ENCODE data around the gene RAP2A. TPM values are rescaled to one million over a fixed set of nuclear protein-coding genes. Genes with fewer than 3 reads are reported as not detected.

RAP2A gene
- total and polyA plus RNA-seq, 10 of the 15 experiments (the other 5 are each of a cell fraction or from before 2014, with no cell fraction given): 3.5 to 35.1 (median 14.9) TPM

- TF ChIP-seq MLLT1 (IDR thresholded peaks at IDR 0.05): 0 out of 2 replicates have a peak, but pooled peaks have one; percentile 13
- no peak for TF ChIP-seq FOXM1 (IDR thresholded peaks at IDR 0.05; ENCODE audit: low read depth, low read length)
- TF ChIP-seq NR2F1 (conservative IDR thresholded peaks at IDR 0.05): no peak
- no peak for TF ChIP-seq MEF2A (IDR thresholded peaks at IDR 0.05; ENCODE audit: insufficient read depth, low read depth, low read length)
- no peak for TF ChIP-seq ATF7 (IDR thresholded peaks at IDR 0.05; ENCODE audit: low read depth)
Measured at GRCh38 chr13:97432232-97432916, 1.6 kb upstream of the RAP2A start (continued).

- H3K36me3 ChIP-seq (ENCODE audit: control insufficient read depth in 2 of 2, insufficient read depth in 2 of 2, low read length in 1 of 2): no peaks in the 10 kb centered on the region
- ChIA-PET RAD21 (ENCODE audit: unreplicated experiment) (interaction anchor here (0.8 to 10.4 kb wide), 16 partner anchors 13 to 323 kb away, joined by 3 to 179 read pairs (median 4); partner anchors contain the start of gene MBNL2), CTCF (interaction anchor here (1.0 to 2.0 kb wide), 15 partner anchors 9 to 1410 kb away, joined by 3 to 17 read pairs (median 4); partner anchors contain the start of gene MBNL2), POLR2A (interaction anchor here (0.6 to 9.1 kb wide), 9 partner anchors 10 to 1071 kb away, joined by 3 to 108 read pairs (median 5); partner anchors contain the start of gene MBNL2), SMC1A (ENCODE audit: uncharacterized antibody, unreplicated experiment) (interaction anchor here (0.8 to 12.0 kb wide), 15 partner anchors 10 to 1253 kb away, joined by 3 to 165 read pairs (median 4); partner anchors contain the start of gene MBNL2)
- FAIRE-seq (peak; percentile 98), ATAC-seq (peak; percentile 86), DNase-seq (ENCODE audit: low read depth, low spot score) (peak; percentile 100)
- peaks cover 6% of the 10 kb centered on the region for H3K4me1 ChIP-seq (ENCODE audit: control insufficient read depth, insufficient read depth, low read length)
- H3K4me3 ChIP-seq: peak overlapping the region; percentile 82
- under 1% methylated on average over 50 of the region's 50 CpGs for WGBS (ENCODE audit: insufficient coverage, insufficient replicate concordance, low lambda C conversion rate, missing lambda C conversion rate)
- H3K9ac ChIP-seq (ENCODE audit: control insufficient read depth, insufficient read depth, low read length): peak overlapping the region; percentile 98
- no peaks in the 10 kb centered on the region for H3K27me3 ChIP-seq (replicated peaks in 1 of 2; ENCODE audit: control insufficient read depth in 2 of 2, insufficient read depth in 2 of 2, low read length in 1 of 2)
- intact Hi-C loops (cut with micrococcal nuclease; ENCODE audit: unreplicated experiment) (loop anchor here (1.0 to 10.0 kb wide), 5 partner anchors 27 to 1756 kb away; partner anchors contain the start of genes DNAJC3 and MBNL2), in situ Hi-C loops (cut with MboI) (loop anchor here (25.0 kb wide), 2 partner anchors 1129 to 1746 kb away; partner anchors contain the start of gene DNAJC3)
- H3K9me3 ChIP-seq (replicated peaks; ENCODE audit: control insufficient read depth, insufficient read depth, low read length): no peaks in the 10 kb centered on the region
- peak overlapping the region; percentile 95 for H3K4me2 ChIP-seq (ENCODE audit: control insufficient read depth, insufficient read depth)
- no peaks in the 10 kb centered on the region for H4K20me1 ChIP-seq (ENCODE audit: control insufficient read depth, insufficient read depth)
- H3K27ac ChIP-seq (ENCODE audit: control insufficient read depth, insufficient read depth): peak overlapping the region; percentile 98
- H3K79me2 ChIP-seq (ENCODE audit: control insufficient read depth, insufficient read depth, low read length): peaks cover 38% of the 10 kb centered on the region
- BruUV-seq (replicated peaks): no TSS peak
- H2AFZ ChIP-seq (ENCODE audit: control insufficient read depth, low read depth, low read length): peak overlapping the region; percentile 96
- no peak; the same call in 1 of the 2 replicates for TF ChIP-seq ZNF687 (IDR thresholded peaks at IDR 0.05)
- TF ChIP-seq SIX5 (IDR thresholded peaks at IDR 0.05; ENCODE audit: low read depth, low read length, severe bottlenecking): no peak
- peak; percentile 74; the same call in 1 of the 2 replicates for TF ChIP-seq CBX5 (IDR thresholded peaks at IDR 0.05; ENCODE audit: low read depth)
- TF ChIP-seq POU2F2 (IDR thresholded peaks at IDR 0.05; ENCODE audit: borderline replicate concordance, low read depth, low read length): peak; percentile 41; the same call in 1 of the 3 replicates
- TF ChIP-seq TBL1XR1 (IDR thresholded peaks at IDR 0.05; ENCODE audit: low read depth, low read length): peak; percentile 56; the same call in 1 of the 2 replicates
- 0 out of 2 replicates have a peak, but pooled peaks have one; percentile 33 for TF ChIP-seq SREBF2 (IDR thresholded peaks at IDR 0.05; ENCODE audit: low read length)
- peak; percentile 7 to 52; a peak in 2 of 4 replicates for TF ChIP-seq IKZF2 (IDR thresholded peaks at IDR 0.05)
- peak; percentile 87 for TF ChIP-seq USF1 (IDR thresholded peaks at IDR 0.05; ENCODE audit: borderline replicate concordance, extremely low read length, insufficient read depth, low read depth, low read length)
Measured at GRCh38 chr13:97432917-97433726, 847 bp upstream of the RAP2A start.
